Measurements from ENCODE around the gene CSNK1G1. TPM values are rescaled to one million over a fixed set of nuclear protein-coding genes. Genes with fewer than 3 reads are reported as not detected.

CSNK1G1 gene
- total and polyA plus RNA-seq, 2 of the 8 experiments (the other 6 are each of a cell fraction or from before 2014, with no cell fraction given): 6.0 to 12.9 TPM

- TF ChIP-seq SP4 (IDR thresholded peaks at IDR 0.05; ENCODE audit: low read length) (no peak), GABPA (IDR thresholded peaks at IDR 0.05; ENCODE audit: borderline replicate concordance, insufficient read depth, low read length) (no peak), NANOG (IDR thresholded peaks at IDR 0.05; ENCODE audit: insufficient read depth, low read depth, low read length, poor library complexity, severe bottlenecking) (no peak), RFX5 (IDR thresholded peaks at IDR 0.05; ENCODE audit: borderline replicate concordance, low read depth, low read length) (no peak), ZNF274 (IDR thresholded peaks at IDR 0.05; ENCODE audit: borderline replicate concordance, extremely low read depth, low read length) (no peak), BCL11A (IDR thresholded peaks at IDR 0.05; ENCODE audit: low read depth in 2 of 2, low read length in 2 of 2) (no peak), HDAC6 (IDR thresholded peaks at IDR 0.05; ENCODE audit: low read depth, low read length) (no peak), MAX (IDR thresholded peaks at IDR 0.05) (no peak), RXRA (IDR thresholded peaks at IDR 0.05; ENCODE audit: insufficient read depth, low read depth, low read length) (no peak)
These were observed 139.1 kb downstream of the CSNK1G1 start (continued) for GRCh38 chr15:64216730-64217428.
